Renal pelvis (tissue), 4 donors: ENCODE results near the gene CDYL2. TPM values are rescaled to one million over a fixed set of nuclear protein-coding genes. Genes with fewer than 3 reads are reported as not detected.

Source experiments
- DNase-seq: peaks from one replicate; pipeline ENCODE4 v3.0.0-alpha.2; 2013
- polyA plus RNA-seq, 3 donors: library from polyadenylated mRNA; unstranded; fragments of 120-200 nt; gene quantifications; one replicate each; pipeline ENCODE4 v1.2.1, GENCODE V29; 2013; ENCODE audit not compliant: insufficient read length in 3 of 3

CDYL2 gene
- polyA plus RNA-seq, 3 donors, result 6.6 to 7.8 (median 7.3) TPM

DNA sequence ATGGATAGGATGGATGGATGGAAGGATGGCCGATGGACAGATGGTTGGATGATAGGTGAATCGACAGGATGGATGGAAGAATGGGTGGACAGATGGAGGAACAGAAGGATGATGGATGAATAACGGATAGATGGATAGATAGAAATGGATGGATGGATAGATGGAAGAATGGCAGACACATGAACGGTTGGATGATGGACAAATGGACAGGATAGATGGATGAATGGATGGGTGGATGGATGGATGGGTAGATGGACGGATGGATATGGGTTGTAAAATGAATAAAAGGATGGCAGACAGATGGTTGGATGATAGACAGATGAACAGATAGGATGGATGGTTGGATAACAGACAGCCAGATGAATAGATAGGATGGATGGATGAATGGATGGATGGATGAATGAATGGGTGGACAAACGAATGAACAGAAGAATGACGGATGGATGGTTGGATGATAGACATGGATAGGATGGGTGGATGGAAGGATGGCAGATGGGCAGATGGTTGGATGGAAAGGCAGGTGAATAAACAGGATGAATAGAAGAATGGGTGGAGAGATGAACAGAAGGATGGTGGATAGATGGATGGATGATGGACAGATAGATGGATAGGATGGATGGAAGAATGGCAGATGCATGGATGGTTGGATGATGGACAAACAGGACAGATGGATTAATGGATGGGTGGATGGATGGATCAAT lies 207.7 kb downstream of the CDYL2 start:
- no peak for DNase-seq

DNA sequence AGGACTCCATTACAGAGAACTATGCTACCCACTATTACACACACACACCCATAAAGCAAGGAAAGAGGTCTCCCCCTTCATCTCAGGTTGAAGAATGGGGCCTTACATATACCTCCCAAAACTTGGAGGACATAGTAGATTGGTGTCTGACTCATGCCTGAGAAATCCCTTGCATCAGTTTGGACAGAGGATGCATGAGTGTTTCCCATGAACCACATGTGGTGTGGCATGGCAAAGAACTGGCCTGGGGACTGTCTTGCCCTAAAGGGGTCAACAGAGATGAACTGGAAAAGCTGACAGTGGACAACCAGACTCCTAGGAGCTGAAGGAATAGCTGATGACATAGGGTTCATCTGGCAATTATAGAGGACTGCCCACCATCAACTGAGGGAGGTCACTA lies 209.6 kb downstream of the CDYL2 start:
- no peak for DNase-seq

DNA sequence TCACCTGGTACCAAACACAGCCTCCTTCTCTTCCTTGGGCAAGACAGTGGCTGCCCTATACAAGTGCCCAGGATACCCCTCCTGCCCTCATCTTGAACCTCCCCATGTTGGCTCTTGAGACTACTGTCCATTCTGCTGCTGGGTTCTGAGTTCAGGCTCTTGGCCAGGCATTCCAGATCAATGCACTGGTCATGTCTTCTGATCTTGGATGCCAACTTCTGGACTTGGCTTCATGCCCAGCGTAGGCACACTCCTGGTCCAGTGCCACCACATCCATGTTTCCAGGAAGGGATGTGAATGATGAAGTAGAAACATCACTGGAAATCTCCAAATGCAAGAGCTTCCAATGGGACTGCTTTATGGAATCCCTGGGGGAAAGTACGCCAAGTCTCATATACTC lies 212.1 kb downstream of the CDYL2 start:
- DNase-seq, result no peak

DNA sequence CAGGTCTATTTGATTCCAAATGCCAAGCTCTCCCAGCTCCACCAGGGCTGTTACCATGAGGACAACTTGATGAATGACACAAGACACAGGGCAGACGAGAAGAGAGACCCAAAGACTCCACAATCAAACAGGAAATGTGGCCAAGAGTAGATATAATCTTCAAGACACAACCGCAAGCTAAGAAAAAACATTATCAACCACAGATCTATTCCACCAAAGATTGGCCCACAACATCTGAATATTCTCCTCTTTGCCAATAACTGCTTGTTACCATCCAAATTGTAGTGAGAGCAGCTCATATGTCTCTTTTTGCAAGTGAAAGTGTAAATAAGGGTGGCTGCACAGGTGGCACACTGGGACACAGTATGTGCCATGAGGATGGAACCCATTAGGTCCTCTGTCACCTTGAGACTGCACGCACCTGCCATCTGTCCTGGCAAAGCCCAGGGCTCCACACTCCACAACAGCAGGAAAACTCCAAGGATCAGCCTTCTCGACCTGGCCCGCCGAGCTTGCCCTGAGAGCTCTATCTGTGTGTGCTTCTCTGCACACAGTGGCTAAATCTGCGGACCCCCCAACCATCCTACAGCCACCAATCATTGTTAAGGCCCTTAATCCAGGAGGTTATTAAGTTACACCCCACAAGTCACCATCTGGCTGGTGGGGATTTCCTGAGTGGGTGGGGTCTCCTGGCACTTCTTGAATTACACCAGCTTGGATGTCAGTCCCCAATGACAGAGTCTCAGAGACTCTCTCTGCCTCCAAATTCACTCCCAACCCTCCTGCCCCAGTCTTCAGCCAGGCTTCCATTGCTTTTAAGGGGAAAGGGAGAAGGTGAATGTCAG lies 213.1 kb downstream of the CDYL2 start:
- DNase-seq, result no peak

- DNase-seq, result no peak
Observed at GRCh38 chr16:80587071-80587470, 217.3 kb downstream of the CDYL2 start.

GRCh38 chr16:80586476-80586875 lies 217.9 kb downstream of the CDYL2 start:
- no peak for DNase-seq

GRCh38 chr16:80585764-80586163 lies 218.6 kb downstream of the CDYL2 start:
- peak; percentile 11 for DNase-seq

GRCh38 chr16:80583466-80583865 lies 220.9 kb downstream of the CDYL2 start:
- no peak for DNase-seq

GRCh38 chr16:80580109-80580832 lies 224.1 kb downstream of the CDYL2 start:
- DNase-seq, result no peak

- no peak for DNase-seq
Observed at GRCh38 chr16:80577485-80578280, 226.7 kb downstream of the CDYL2 start.

- no peak for DNase-seq
Observed at GRCh38 chr16:80576343-80576912, 228.0 kb downstream of the CDYL2 start.

DNA sequence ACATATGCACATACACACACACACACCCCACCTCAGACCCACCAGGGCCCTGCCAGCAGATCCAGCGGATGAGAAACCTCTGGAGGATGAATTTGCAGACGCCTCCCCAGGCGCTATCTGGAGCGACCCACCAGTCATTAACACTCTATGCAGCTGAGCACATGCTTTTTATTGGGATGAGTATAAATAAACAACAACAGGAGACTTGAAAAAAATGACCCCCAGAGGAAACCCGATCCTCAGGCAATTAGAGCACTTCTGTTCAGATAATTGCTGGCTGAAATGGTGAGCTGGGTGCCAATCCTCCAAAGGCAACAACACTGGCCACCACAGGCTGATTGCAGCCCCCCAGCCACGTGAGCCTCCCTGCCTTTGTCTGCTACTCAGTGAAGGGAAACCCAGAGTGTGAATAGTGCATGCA lies 230.7 kb downstream of the CDYL2 start:
- no peak for DNase-seq

DNA sequence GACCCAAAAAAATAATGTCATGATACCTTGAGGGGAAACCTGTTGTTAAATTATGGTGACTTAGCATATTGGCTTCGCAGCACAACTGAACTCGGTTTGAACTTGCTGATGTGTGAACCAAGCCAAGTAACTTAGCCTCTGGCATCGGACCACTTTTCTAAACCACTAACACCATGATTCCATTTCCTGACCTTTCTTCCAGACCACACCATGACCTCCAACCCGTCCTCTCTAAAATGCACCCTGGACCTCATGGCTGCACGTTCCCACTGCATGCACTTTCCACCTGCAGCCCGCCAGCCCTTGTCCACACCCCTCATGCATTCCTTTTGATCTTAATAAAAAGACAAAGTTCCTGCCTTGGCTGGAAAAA lies 234.3 kb downstream of the CDYL2 start:
- peak; percentile 15 for DNase-seq

- no peak for DNase-seq
Observed at GRCh38 chr16:80569440-80570105, 234.8 kb downstream of the CDYL2 start.

GRCh38 chr16:80564394-80564793 lies 240.0 kb downstream of the CDYL2 start:
- DNase-seq, result no peak

- no peak for DNase-seq
Observed at GRCh38 chr16:80563066-80563465, 241.3 kb downstream of the CDYL2 start.

- DNase-seq, result no peak
Observed at GRCh38 chr16:80559369-80559768, 245.0 kb downstream of the CDYL2 start.

GRCh38 chr16:80557037-80557436 lies 247.4 kb downstream of the CDYL2 start:
- no peak for DNase-seq

DNA sequence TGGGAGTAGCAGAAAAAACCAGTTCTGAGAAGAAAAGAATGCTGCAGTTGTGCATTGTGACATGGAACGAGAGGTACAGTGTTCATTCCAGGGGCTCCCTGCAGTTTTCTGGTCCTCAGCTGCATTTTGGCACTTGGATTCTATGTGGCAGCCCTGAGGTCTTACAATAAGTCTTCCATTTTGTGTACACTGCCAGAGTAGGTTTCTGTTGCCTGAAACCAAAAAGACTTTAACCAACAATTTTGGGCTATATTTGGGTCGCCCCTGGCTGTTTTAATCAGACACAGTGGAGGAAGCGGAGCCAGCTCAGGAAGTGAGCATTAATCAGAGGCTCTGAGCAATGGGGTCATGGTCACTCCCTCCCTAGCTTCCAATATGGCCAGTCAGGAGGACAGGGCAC lies 247.9 kb downstream of the CDYL2 start:
- DNase-seq, result no peak

- no peak for DNase-seq
Observed at GRCh38 chr16:80554033-80554432, 250.4 kb downstream of the CDYL2 start.

DNA sequence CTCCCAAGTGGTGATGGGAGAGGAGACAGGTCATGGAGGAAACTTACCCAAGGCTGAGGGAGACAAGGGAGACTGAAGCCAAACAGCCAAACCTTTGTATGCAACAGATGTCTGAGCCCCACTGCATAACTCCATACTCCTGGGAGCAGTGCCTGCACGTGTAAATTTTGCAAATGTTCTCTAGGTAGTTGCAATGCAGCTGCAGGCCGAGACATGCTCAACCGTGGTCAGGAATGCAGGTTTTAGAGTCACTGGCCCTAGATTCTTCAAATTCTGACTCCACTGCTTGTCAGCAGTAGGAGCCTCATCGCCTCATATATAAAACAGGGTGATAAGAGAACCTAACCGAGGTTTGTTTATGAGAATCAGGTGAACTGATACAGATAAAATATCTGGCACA lies 252.1 kb downstream of the CDYL2 start:
- DNase-seq, result no peak
